Measurements from ENCODE around the gene KCNK13.

- no peak for TF ChIP-seq POLR2A (IDR thresholded peaks at IDR 0.05; ENCODE audit: low read depth)
- TF ChIP-seq, protein P1, sequence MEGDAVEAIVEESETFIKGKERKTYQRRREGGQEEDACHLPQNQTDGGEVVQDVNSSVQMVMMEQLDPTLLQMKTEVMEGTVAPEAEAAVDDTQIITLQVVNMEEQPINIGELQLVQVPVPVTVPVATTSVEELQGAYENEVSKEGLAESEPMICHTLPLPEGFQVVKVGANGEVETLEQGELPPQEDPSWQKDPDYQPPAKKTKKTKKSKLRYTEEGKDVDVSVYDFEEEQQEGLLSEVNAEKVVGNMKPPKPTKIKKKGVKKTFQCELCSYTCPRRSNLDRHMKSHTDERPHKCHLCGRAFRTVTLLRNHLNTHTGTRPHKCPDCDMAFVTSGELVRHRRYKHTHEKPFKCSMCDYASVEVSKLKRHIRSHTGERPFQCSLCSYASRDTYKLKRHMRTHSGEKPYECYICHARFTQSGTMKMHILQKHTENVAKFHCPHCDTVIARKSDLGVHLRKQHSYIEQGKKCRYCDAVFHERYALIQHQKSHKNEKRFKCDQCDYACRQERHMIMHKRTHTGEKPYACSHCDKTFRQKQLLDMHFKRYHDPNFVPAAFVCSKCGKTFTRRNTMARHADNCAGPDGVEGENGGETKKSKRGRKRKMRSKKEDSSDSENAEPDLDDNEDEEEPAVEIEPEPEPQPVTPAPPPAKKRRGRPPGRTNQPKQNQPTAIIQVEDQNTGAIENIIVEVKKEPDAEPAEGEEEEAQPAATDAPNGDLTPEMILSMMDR (IDR thresholded peaks at IDR 0.05) = no peak
Measured at GRCh38 chr14:90168425-90169105, 106.8 kb downstream of the KCNK13 start.
